ENCODE results near the gene CHMP6. TPM values are rescaled to one million over a fixed set of nuclear protein-coding genes. Genes with fewer than 3 reads are reported as not detected.

The CHMP6 gene
- total RNA-seq, 2 donors from 2014 or later = 12.9 to 17.5 TPM

- H3K36me3 ChIP-seq = no peaks in the 10 kb centered on the region
- no peaks in the 10 kb centered on the region for H3K9me3 ChIP-seq
- no peak for TF ChIP-seq CTCF (IDR thresholded peaks at IDR 0.05)
- peak overlapping the region; percentile 70 to 72 for H3K27ac ChIP-seq
- DNase-seq (ENCODE audit: low spot score) = no peak
- no peak overlapping the region for H3K4me3 ChIP-seq
- H3K27me3 ChIP-seq = no peaks in the 10 kb centered on the region
- peaks cover 0 to 42% of the 10 kb centered on the region in 2 donors for H3K4me1 ChIP-seq
Observed at GRCh38 chr17:81020767-81021497, 29.3 kb downstream of the CHMP6 start.

GRCh38 chr17:81021531-81022343 is 30.1 kb downstream of the CHMP6 start:
- DNase-seq (ENCODE audit: low spot score) = no peak
- Histone ChIP-seq H3K4me1 (peaks cover 0 to 42% of the 10 kb centered on the region in 2 donors), H3K27ac (peak overlapping the region; percentile 70 to 72), H3K9me3 (no peaks in the 10 kb centered on the region), H3K4me3 (no peak overlapping the region), H3K36me3 (no peaks in the 10 kb centered on the region), H3K27me3 (no peaks in the 10 kb centered on the region)
- TF ChIP-seq CTCF (IDR thresholded peaks at IDR 0.05) = no peak

- Histone ChIP-seq H3K9me3 (no peaks in the 10 kb centered on the region), H3K27ac (no peak overlapping the region), H3K4me1 (peaks cover 0 to 42% of the 10 kb centered on the region in 2 donors), H3K4me3 (no peak overlapping the region), H3K27me3 (no peaks in the 10 kb centered on the region), H3K36me3 (no peaks in the 10 kb centered on the region)
- no peak for TF ChIP-seq CTCF (IDR thresholded peaks at IDR 0.05)
- no peak for DNase-seq (ENCODE audit: low spot score)
Observed at GRCh38 chr17:81022344-81022676, 30.7 kb downstream of the CHMP6 start.

- peaks cover 0 to 30% of the 10 kb centered on the region in 2 donors for H3K4me1 ChIP-seq
- DNase-seq (ENCODE audit: low spot score) = no peak
- no peaks in the 10 kb centered on the region for H3K9me3 ChIP-seq
- peaks cover 0 to 3% of the 10 kb centered on the region in 2 donors for H3K27me3 ChIP-seq
- TF ChIP-seq CTCF (IDR thresholded peaks at IDR 0.05) = no peak
- H3K4me3 ChIP-seq = no peak overlapping the region
- no peaks in the 10 kb centered on the region for H3K36me3 ChIP-seq
- H3K27ac ChIP-seq = no peak overlapping the region
Observed at GRCh38 chr17:81025065-81025740, 33.6 kb downstream of the CHMP6 start.

GRCh38 chr17:81025741-81026129 is 34.1 kb downstream of the CHMP6 start:
- Histone ChIP-seq H3K4me3 (no peak overlapping the region), H3K9me3 (no peaks in the 10 kb centered on the region), H3K36me3 (no peaks in the 10 kb centered on the region), H3K27me3 (peaks cover 0 to 3% of the 10 kb centered on the region in 2 donors), H3K27ac (peak overlapping the region in 1 of 2 donors; percentile 3), H3K4me1 (peaks cover 0 to 28% of the 10 kb centered on the region in 2 donors)
- no peak for TF ChIP-seq CTCF (IDR thresholded peaks at IDR 0.05)
- no peak for DNase-seq (ENCODE audit: low spot score)

All from right atrium auricular region (tissue), 2 donors.